Smooth muscle cell of the brain vasculature (primary cell): ENCODE measurements around the gene PRKAB2.
"Not testable (repeated sequence)": the region's sequence is repeated elsewhere in the genome, so short reads cannot be mapped to it uniquely, and the experiment has no call there.

ENCODE experiments used
- DNase-seq: peaks from one replicate; pipeline ENCODE4 v3.0.0-alpha.2; 2012; ENCODE audit warnings: low read depth, low spot score

The PRKAB2 gene

GRCh38 chr1:147109762-147110161 lies 62.5 kb downstream of the PRKAB2 start:
- DNase-seq = no peak

DNA sequence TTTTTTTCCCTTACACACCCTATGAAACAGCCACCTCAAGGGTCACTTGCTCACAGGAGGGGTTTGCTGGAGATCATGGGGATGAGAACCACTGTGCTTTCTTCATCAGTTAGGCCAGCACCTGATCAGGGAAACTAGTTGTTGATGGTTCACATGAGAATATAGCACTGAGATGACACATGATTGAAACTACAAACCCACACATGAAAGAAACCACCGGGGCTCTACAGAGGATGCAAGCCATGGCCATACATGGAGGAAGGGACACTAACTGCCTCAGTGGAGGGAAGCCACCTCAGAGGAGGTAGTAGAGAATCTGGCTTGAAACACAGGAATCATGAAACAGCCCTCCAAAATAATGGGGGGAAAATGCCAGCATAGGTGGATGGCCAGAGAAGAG lies 63.2 kb downstream of the PRKAB2 start:
- no peak for DNase-seq

DNA sequence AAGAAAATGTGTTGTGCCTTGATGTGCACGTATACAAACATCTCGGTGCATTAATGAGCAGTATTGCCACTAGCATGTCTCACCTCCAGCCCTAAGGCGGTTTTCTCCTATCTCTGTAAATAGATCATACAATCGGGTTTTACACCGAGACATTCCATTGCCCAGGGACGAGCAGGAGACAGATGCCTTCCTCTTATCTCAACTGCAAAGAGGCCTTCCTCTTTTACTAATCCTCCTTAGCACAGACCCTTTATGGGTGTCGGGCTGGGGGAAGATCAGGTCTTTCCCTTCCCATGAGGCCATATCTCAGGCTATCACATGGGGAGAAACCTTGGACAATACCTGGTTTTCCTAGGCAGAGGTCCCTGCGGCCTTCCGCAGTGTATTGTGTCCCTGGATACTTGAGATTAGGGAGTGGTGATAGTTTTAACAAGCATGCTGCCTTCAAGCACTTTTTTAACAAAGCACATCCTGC lies 65.8 kb downstream of the PRKAB2 start:
- DNase-seq = not testable (repeated sequence)

- no peak for DNase-seq
Observed at GRCh38 chr1:147105909-147106308, 66.4 kb downstream of the PRKAB2 start.
